22Rv1 (cell line): ENCODE data around the gene CD180.
A peak's percentile ranks its signal among the peaks of the same experiment; 100 is the strongest.

ENCODE experiments used
- H3K27ac ChIP-seq: fragments of 450-650 bp; 2 replicates; pipeline ENCODE4 v1.5.1; 2017
- CTCF ChIP-seq: fragments of 450-650 bp; IDR thresholded peaks from 2 replicates; pipeline ENCODE4 v1.5.1; 2017; ENCODE audit warnings: mild to moderate bottlenecking
- ZFX ChIP-seq: fragments of 450-650 bp; IDR thresholded peaks from 2 replicates; pipeline ENCODE4 v1.6.1; 2017; ENCODE audit warnings: antibody characterized with exemption, borderline replicate concordance

The CD180 gene

GRCh38 chr5:67221487-67222242 is 25.1 kb upstream of the CD180 start:
- H3K27ac ChIP-seq: no peak overlapping the region
- no peak for TF ChIP-seq ZFX
- TF ChIP-seq CTCF: no peak

GRCh38 chr5:67216564-67216963 is 20.0 kb upstream of the CD180 start:
- no peak overlapping the region; the same call in 1 of the 2 replicates for H3K27ac ChIP-seq
- TF ChIP-seq CTCF (no peak), ZFX (no peak)

- H3K27ac ChIP-seq: peak overlapping the region; percentile 32; the same call in 1 of the 2 replicates
- TF ChIP-seq CTCF (no peak), ZFX (no peak)
Observed at GRCh38 chr5:67215519-67216471, 19.2 kb upstream of the CD180 start.

GRCh38 chr5:67214707-67215447 is 18.3 kb upstream of the CD180 start:
- no peak overlapping the region for H3K27ac ChIP-seq
- TF ChIP-seq CTCF (no peak), ZFX (no peak)

GRCh38 chr5:67214036-67214435 is 17.4 kb upstream of the CD180 start:
- TF ChIP-seq ZFX: no peak
- no peak for TF ChIP-seq CTCF
- H3K27ac ChIP-seq: no peak overlapping the region

GRCh38 chr5:67211926-67212325 is 15.3 kb upstream of the CD180 start:
- TF ChIP-seq CTCF (no peak), ZFX (no peak)
- H3K27ac ChIP-seq: no peak overlapping the region
